DMS 273 treated with DMSO at 0.1 percent for 48 hours (cell line): ENCODE results near the gene ZNF518A.
"Not testable (repeated sequence)": the region's sequence is repeated elsewhere in the genome, so short reads cannot be mapped to it uniquely, and the experiment has no call there.

ENCODE experiments used
- DNase-seq: peaks from one replicate; lab custom pipeline; 2025; lab: John Stamatoyannopoulos, UW

ZNF518A gene

GRCh38 chr10:96133135-96133534 lies 3.0 kb downstream of the ZNF518A start:
- DNase-seq = no peak

- DNase-seq = no peak
Measured at GRCh38 chr10:96136810-96137209, 6.7 kb downstream of the ZNF518A start.

- no peak for DNase-seq
Measured at GRCh38 chr10:96137567-96137966, 7.5 kb downstream of the ZNF518A start.

DNA sequence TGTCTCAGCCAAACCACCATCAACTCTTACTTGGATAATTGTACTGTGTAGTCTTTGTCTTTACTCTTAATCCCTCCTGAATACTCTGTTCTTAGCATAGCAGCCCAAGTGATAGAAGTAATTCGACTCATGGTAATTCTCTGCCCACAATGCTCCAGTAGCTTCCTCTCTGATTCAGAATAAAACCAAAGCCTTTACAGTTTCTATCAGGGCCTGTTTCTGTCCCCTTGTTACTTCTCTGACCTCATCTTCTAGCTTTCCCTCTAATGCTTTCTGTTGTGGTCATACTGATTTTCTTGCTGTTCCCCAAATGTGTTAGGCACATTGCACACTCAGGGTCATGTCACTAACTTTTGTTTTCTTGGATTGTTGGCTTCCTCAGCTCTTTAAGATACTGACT lies 8.0 kb downstream of the ZNF518A start:
- DNase-seq = no peak

- no peak for DNase-seq
Measured at GRCh38 chr10:96152437-96152836, 22.3 kb downstream of the ZNF518A start.

DNA sequence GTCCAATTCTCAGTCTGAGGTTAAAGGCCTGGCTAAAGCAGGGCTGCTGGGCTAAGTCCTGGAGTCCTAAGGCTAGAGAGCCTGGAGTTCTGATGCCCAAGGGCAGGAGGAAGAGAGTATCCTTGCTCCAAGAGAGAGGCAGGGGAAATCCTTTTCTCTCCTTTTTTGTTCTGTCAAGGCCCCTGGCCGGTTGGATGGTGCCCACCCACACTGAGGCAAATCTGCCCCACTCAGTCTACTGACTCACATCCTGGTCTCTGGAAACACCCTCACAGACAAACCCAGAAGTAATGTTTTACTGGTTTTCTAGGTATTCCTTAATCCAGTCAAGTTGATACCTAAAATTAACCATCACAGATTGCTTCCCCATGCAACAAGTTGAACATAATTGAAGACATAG lies 23.0 kb downstream of the ZNF518A start:
- no peak for DNase-seq

- DNase-seq = no peak
Measured at GRCh38 chr10:96165726-96166125, 35.6 kb downstream of the ZNF518A start.

DNA sequence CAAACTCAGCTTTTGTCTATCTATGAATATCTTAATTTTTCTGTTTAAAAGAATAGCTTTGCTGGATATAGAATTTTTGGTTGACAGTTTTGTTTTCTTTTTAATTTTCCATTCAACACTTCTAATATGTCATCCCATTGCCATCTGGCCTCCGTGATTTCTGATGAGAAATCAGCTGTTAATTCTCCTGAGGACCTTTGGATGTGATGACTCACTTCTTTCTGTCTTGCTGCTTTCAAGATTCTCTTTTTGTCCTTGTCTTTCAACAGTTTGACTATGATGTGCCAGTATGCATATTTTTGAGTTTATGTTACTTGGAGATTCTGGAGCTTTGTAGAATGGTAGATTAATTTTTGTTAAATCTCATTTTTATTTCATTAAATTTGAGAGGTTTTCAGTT lies 38.4 kb downstream of the ZNF518A start:
- no peak for DNase-seq

GRCh38 chr10:96170230-96170629 lies 40.1 kb downstream of the ZNF518A start:
- DNase-seq = no peak

DNA sequence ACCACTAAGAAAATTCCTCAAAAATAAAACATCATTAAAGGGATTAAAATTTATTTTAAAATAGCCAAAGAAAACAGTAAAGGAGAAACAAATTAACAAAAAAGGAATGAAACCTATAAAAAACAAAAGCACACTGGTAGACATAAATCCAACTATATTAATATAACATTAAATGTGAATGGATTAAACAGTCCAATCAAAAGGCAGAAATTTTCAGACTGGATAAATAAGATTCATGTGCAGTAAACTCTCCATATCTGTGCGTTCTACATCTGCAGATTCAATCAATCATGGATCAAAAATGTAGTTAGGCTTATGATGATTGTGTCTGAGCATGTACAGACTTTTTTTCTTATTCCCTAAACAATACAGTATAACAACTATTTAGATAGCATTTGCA lies 42.6 kb downstream of the ZNF518A start:
- no peak for DNase-seq

- DNase-seq = no peak
Measured at GRCh38 chr10:96176985-96177384, 46.9 kb downstream of the ZNF518A start.

- no peak for DNase-seq
Measured at GRCh38 chr10:96188421-96188820, 58.3 kb downstream of the ZNF518A start.

- DNase-seq = no peak
Measured at GRCh38 chr10:96188916-96189315, 58.8 kb downstream of the ZNF518A start.

- DNase-seq = not testable (repeated sequence)
Measured at GRCh38 chr10:96189505-96189904, 59.4 kb downstream of the ZNF518A start.

GRCh38 chr10:96201525-96201924 lies 71.4 kb downstream of the ZNF518A start:
- DNase-seq = no peak

GRCh38 chr10:96205580-96205979 lies 75.5 kb downstream of the ZNF518A start:
- DNase-seq = no peak

- DNase-seq = no peak
Measured at GRCh38 chr10:96208271-96208670, 78.2 kb downstream of the ZNF518A start.

DNA sequence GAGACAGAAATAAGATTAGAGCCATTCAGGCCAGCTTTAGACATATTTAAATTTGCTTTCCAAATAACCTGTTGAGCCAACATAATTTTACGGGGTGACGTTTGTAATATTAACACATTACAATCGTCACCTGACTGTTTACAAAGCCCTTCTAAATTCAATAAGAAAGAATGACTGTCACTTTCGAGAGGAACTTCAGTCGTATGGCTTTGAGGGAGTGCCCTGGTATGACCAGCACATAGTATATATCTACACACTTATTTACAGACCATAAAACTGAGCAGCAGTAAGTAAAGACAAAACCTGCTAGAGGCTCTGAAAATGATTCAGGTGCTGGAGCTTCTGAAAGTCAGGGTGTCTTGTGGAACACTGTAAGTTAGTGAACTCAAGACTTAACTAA lies 78.8 kb downstream of the ZNF518A start:
- DNase-seq = no peak

DNA sequence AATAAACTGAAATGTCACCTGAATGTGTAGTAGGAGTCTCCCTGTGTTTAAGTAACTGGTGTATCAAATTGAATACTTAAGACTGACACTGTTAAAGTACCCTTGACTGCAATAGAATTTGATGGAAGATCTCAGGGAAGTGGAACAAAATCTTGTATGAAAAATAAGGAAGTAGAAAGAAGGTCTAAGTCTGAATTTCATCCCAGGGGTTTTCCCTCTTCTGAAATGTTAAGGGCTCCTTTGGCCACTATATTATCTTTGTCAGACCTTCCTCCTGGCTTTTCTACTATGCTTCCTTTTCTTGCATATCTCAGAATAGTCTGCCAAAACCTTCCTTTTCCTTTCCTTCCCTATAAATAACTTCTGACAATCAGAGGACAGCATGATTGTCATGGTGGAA lies 81.7 kb downstream of the ZNF518A start:
- no peak for DNase-seq

- no peak for DNase-seq
Measured at GRCh38 chr10:96212911-96213310, 82.8 kb downstream of the ZNF518A start.
